OCI-LY3 (cell line): ENCODE measurements around the gene APOL1.
"Not testable (repeated sequence)": the region's sequence is repeated elsewhere in the genome, so short reads cannot be mapped to it uniquely, and the experiment has no call there.

Source experiments
- H2AFZ ChIP-seq: fragments of 200-600, 300-600 bp; shearing (Covaris generic); 2 replicates; pipeline ENCODE4 v1.6.0; 2014; ENCODE audit warnings: antibody characterized with exemption, low read depth, low read length
- H3K27ac ChIP-seq: fragments of 200-600, 300-600 bp; sonication (generic); 2 replicates; pipeline ENCODE4 v1.5.1; 2014; ENCODE audit warnings: mild to moderate bottlenecking, low read length, moderate library complexity, mixed read lengths
- H3K27me3 ChIP-seq: fragments of 200-600, 300-600 bp; sonication (generic); 2 replicates; pipeline ENCODE4 v1.6.1; 2014; ENCODE audit warnings: low read depth, low read length, mixed read lengths
- H3K36me3 ChIP-seq: fragments of 200-600, 300-600 bp; sonication (generic); replicated peaks from 2 replicates; pipeline ENCODE3; 2014; ENCODE audit warnings: low read depth, low read length, mixed read lengths
- H3K4me1 ChIP-seq: fragments of 300-600, 200-600 bp; sonication (generic); 2 replicates; pipeline ENCODE4 v1.6.1; 2014; ENCODE audit warnings: low read length, mixed read lengths
- H3K4me2 ChIP-seq: fragments of 200-600, 300-600 bp; sonication (generic); 2 replicates; pipeline ENCODE4 v1.6.1; 2014; ENCODE audit warnings: low read length, mixed read lengths
- H3K4me3 ChIP-seq: fragments of 300-600, 200-600 bp; sonication (generic); 2 replicates; pipeline ENCODE4 v1.5.1; 2014; ENCODE audit warnings: antibody characterized with exemption, mild to moderate bottlenecking, low read length, moderate library complexity
- H3K79me2 ChIP-seq: fragments of 300-600, 200-600 bp; shearing (Covaris generic); 2 replicates; pipeline ENCODE4 v1.6.1; 2014; ENCODE audit warnings: mild to moderate bottlenecking, low read length, mixed read lengths
- H3K9ac ChIP-seq: fragments of 300-600, 200-600 bp; shearing (Covaris generic); 2 replicates; pipeline ENCODE4 v1.6.0; 2014; ENCODE audit warnings: mild to moderate bottlenecking, low read length, moderate library complexity
- H3K9me3 ChIP-seq: fragments of 200-600, 300-600 bp; shearing (Covaris generic); 2 replicates; pipeline ENCODE4 v1.6.1; 2014; ENCODE audit warnings: low read length, mixed read lengths; ENCODE audit not compliant: insufficient read depth
- H4K20me1 ChIP-seq: fragments of 200-600, 300-600 bp; sonication (generic); 2 replicates; pipeline ENCODE4 v1.6.1; 2016; ENCODE audit warnings: low read length, mixed read lengths; ENCODE audit not compliant: insufficient read depth
- EZH2phosphoT487 ChIP-seq: fragments of 200-600 bp; shearing (Covaris generic); IDR thresholded peaks from 2 replicates; pipeline ENCODE4 v1.6.1; 2018; ENCODE audit warnings: antibody characterized with exemption, mixed run types, low read depth
- TF ChIP-seq, protein P1 (sequence below): fragments of 200-600, 300-600 bp; sonication (generic); IDR thresholded peaks from 2 replicates; pipeline ENCODE4 v1.5.1; 2014; ENCODE audit warnings: antibody characterized with exemption, low read length, low read depth

Gene APOL1

DNA sequence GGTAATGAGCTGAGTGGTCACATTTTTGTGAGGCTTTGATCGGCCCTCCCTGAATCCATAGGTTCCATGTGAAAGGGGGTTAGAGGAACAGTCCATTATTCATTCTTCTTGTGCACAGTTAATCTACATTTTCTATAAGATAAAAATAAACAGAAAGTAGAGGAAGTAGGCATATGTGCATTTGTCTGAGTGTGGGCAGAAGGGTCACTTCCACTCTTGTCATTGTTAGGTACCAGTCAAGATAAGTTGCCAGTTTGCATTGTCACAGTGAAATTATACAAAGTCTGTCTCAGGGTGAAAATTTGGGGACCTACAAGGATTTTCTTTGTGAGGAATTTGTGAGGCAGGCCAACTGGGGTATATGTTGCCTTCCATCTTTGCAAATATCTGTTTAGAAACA, 46.7 kb upstream of the APOL1 start:
- Histone ChIP-seq H3K9me3 (no peaks in the 10 kb centered on the region; the same call in 1 of the 2 replicates), H3K4me3 (no peak overlapping the region), H3K79me2 (no peaks in the 10 kb centered on the region), H3K4me1 (peaks cover 12% of the 10 kb centered on the region), H3K36me3 (no peaks in the 10 kb centered on the region), H3K4me2 (no peak overlapping the region), H3K27ac (no peak overlapping the region), H3K9ac (no peak overlapping the region), H3K27me3 (peaks cover 3% of the 10 kb centered on the region; the same call in 1 of the 2 replicates), H2AFZ (no peak overlapping the region), H4K20me1 (no peaks in the 10 kb centered on the region)
- no peak for TF ChIP-seq EZH2phosphoT487
- TF ChIP-seq, protein P1, sequence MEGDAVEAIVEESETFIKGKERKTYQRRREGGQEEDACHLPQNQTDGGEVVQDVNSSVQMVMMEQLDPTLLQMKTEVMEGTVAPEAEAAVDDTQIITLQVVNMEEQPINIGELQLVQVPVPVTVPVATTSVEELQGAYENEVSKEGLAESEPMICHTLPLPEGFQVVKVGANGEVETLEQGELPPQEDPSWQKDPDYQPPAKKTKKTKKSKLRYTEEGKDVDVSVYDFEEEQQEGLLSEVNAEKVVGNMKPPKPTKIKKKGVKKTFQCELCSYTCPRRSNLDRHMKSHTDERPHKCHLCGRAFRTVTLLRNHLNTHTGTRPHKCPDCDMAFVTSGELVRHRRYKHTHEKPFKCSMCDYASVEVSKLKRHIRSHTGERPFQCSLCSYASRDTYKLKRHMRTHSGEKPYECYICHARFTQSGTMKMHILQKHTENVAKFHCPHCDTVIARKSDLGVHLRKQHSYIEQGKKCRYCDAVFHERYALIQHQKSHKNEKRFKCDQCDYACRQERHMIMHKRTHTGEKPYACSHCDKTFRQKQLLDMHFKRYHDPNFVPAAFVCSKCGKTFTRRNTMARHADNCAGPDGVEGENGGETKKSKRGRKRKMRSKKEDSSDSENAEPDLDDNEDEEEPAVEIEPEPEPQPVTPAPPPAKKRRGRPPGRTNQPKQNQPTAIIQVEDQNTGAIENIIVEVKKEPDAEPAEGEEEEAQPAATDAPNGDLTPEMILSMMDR: no peak

DNA sequence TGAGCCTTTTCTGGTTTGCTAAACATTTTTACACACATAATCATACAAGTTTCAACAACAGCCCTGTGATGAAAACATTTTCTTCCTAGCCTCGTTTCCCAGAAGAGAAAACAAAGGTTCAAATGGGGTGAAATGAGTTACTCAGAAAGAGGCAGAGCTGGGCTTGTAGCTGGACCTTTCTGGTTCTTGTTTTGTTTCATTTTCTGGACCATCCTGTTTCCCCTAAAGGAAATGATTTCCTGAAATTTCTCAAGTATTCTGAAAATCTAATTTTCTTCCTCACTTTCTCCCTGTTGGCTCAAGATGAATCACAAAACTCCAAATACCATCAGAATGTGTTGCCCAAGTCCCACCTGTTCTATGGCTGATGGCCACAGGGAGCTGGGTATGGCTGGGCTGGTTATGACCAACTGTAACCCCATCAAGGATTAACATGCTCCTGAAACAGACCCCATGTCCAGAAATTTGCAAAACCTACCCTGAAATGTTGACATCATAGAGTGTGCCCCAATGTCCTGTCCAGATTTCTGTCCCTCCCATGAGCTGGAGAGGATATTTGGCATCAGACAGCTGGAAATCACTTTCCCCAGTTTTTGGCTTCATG, 44.7 kb upstream of the APOL1 start:
- Histone ChIP-seq H3K36me3 (no peaks in the 10 kb centered on the region), H3K9ac (no peak overlapping the region), H3K4me3 (no peak overlapping the region), H3K79me2 (no peaks in the 10 kb centered on the region), H2AFZ (no peak overlapping the region), H3K27ac (no peak overlapping the region), H3K9me3 (no peaks in the 10 kb centered on the region; the same call in 1 of the 2 replicates), H3K27me3 (peaks cover 6% of the 10 kb centered on the region; the same call in 1 of the 2 replicates), H3K4me2 (no peak overlapping the region), H4K20me1 (no peaks in the 10 kb centered on the region), H3K4me1 (peaks cover 19% of the 10 kb centered on the region)
- TF ChIP-seq, protein P1: no peak
- TF ChIP-seq EZH2phosphoT487: no peak

DNA sequence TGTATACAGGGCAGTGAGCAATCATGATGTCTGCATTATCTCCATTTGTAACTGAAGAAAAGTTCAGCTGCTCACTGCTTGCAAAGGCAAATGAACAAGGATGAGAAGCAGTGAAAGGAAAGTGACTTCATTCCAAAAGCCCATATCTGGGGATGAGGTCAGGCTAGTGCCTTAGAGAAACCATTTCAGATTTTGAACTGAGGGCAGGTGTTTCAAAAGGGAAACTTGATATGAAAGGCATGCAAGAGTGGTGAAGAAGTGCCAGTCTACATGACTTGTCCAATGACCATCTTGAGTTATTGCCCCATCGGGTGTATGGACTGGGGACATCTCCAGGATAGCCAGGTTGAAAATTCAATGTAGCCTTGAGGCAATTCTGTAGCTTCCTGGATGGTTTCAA, 44.0 kb upstream of the APOL1 start:
- H3K79me2 ChIP-seq: no peaks in the 10 kb centered on the region
- H3K9ac ChIP-seq: no peak overlapping the region
- peaks cover 6% of the 10 kb centered on the region; the same call in 1 of the 2 replicates for H3K27me3 ChIP-seq
- no peak overlapping the region for H3K4me3 ChIP-seq
- peaks cover 23% of the 10 kb centered on the region for H3K4me1 ChIP-seq
- no peaks in the 10 kb centered on the region for H4K20me1 ChIP-seq
- no peak overlapping the region for H3K4me2 ChIP-seq
- no peak overlapping the region for H3K27ac ChIP-seq
- no peaks in the 10 kb centered on the region for H3K36me3 ChIP-seq
- no peak overlapping the region for H2AFZ ChIP-seq
- TF ChIP-seq EZH2phosphoT487: no peak
- TF ChIP-seq, protein P1: no peak
- H3K9me3 ChIP-seq: no peaks in the 10 kb centered on the region; the same call in 1 of the 2 replicates

DNA sequence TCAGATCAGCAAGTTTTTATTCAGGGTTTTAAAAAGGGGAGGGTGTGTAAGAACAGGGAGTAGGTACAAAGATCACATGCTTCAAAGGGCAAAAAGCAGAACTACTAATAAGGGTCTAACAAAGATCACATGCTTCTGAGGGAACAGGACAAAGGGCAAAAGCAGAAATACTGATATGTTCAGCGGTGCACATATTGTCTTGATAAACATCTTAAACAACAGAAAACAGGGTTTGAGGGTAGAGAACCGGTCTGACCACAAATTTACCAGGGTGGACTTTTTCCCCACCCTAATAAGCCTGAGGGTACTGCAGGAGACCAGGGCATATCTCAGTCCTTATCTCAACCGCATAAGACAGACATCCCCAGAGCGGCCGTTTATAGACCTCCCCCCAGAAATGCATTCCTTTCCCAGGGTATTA, 43.4 kb upstream of the APOL1 start:
- not testable (repeated sequence) for H3K4me2 ChIP-seq, H3K4me3 ChIP-seq, H4K20me1 ChIP-seq, H3K9ac ChIP-seq, H3K27ac ChIP-seq, H3K27me3 ChIP-seq, H3K79me2 ChIP-seq, H2AFZ ChIP-seq, H3K36me3 ChIP-seq, H3K9me3 ChIP-seq
- peaks cover 27% of the 10 kb centered on the region for H3K4me1 ChIP-seq
